Embryonic facial prominence (tissue), 1 donor: ENCODE results near the gene DEAF1.

ENCODE experiments used
- DNase-seq: peaks from one replicate; pipeline ENCODE4 v3.0.0-alpha.2; 2016; ENCODE audit errors: extremely low spot score

DEAF1 gene

GRCh38 chr11:624705-625635 lies 70.1 kb downstream of the DEAF1 start, which contains the start of gene CDHR5:
TSS of gene CDHR5 (minus strand) at chr11:624955. CDS start at chr11:624902, 53 bp downstream.
- DNase-seq: no peak

- DNase-seq: no peak
These were observed 70.9 kb downstream of the DEAF1 start for GRCh38 chr11:623999-624704.

GRCh38 chr11:623349-623869 lies 71.6 kb downstream of the DEAF1 start:
- no peak for DNase-seq

GRCh38 chr11:621838-622237 lies 73.2 kb downstream of the DEAF1 start:
- DNase-seq: no peak

- DNase-seq: no peak
These were observed 73.8 kb downstream of the DEAF1 start for GRCh38 chr11:620935-621814.

GRCh38 chr11:620201-620600 lies 74.8 kb downstream of the DEAF1 start:
- DNase-seq: no peak

GRCh38 chr11:619628-620050 lies 75.4 kb downstream of the DEAF1 start:
- DNase-seq: no peak

GRCh38 chr11:618856-619627 lies 76.0 kb downstream of the DEAF1 start:
- no peak for DNase-seq

- DNase-seq: no peak
These were observed 76.9 kb downstream of the DEAF1 start for GRCh38 chr11:617912-618682.

- DNase-seq: no peak
These were observed 77.7 kb downstream of the DEAF1 start for GRCh38 chr11:617199-617911.

- DNase-seq: no peak
These were observed 78.5 kb downstream of the DEAF1 start for GRCh38 chr11:616320-617198.

- peak; percentile 53 for DNase-seq
These were observed 79.3 kb downstream of the DEAF1 start, which contains the start of gene IRF7 for GRCh38 chr11:615504-616319. TSS of gene IRF7 (minus strand) at chr11:615950. CDS start at chr11:615364, 586 bp downstream.

GRCh38 chr11:614623-615503 lies 80.2 kb downstream of the DEAF1 start:
- DNase-seq: no peak

- no peak for DNase-seq
These were observed 80.9 kb downstream of the DEAF1 start for GRCh38 chr11:614021-614622.

- DNase-seq: no peak
These were observed 81.6 kb downstream of the DEAF1 start for GRCh38 chr11:613369-613968.

- DNase-seq: no peak
These were observed 82.1 kb downstream of the DEAF1 start for GRCh38 chr11:612961-613300.
